AG04450 (cell line): Measurements from ENCODE around the gene SYNGAP1. TPM values are rescaled to one million over a fixed set of nuclear protein-coding genes. Genes with fewer than 3 reads are reported as not detected.
A peak's percentile ranks its signal among the peaks of the same experiment; 100 is the strongest.

ENCODE experiments used
- CTCF ChIA-PET: fragments of 300-600, 350-600 bp; formaldehyde crosslinking; extraction: SDS; loops from one replicate; lab custom pipeline; 2022; ENCODE audit warnings: antibody characterized with exemption, inconsistent platforms; lab: Charles Lee
- POLR2A ChIA-PET: fragments of 350-600 bp; formaldehyde crosslinking; extraction: SDS; loops from one replicate; lab custom pipeline; 2021; ENCODE audit warnings: antibody characterized with exemption, inconsistent platforms; lab: Yijun Ruan, JAX
- DNase-seq: peaks from one replicate; pipeline ENCODE4 v3.0.0-alpha.2; 2011; ENCODE audit warnings: low read depth, low spot score
- H3K27ac ChIP-seq: one replicate; pipeline ENCODE4 v1.5.1; 2012; ENCODE audit warnings: low read depth, low read length, control low read depth
- H3K27me3 ChIP-seq: one replicate; pipeline ENCODE4 v1.6.0; 2012; ENCODE audit warnings: low read length; ENCODE audit not compliant: control insufficient read depth, insufficient read depth
- H3K4me3 ChIP-seq: 2 replicates; pipeline ENCODE4 v1.5.1; 2011; ENCODE audit warnings: mild to moderate bottlenecking, low read depth, low read length, control low read depth
- H3K9me3 ChIP-seq: 2 replicates; pipeline ENCODE4 v1.5.1; 2012; ENCODE audit warnings: low read length; ENCODE audit not compliant: control insufficient read depth, insufficient read depth
- polyA plus RNA-seq: library from polyadenylated mRNA; depleted of rRNA; stranded (reverse); fragments of >200 nt; gene quantifications from 2 replicates; pipeline ENCODE4 v1.2.3, GENCODE V29; 2011
- TF ChIP-seq, protein P1 (sequence below): IDR thresholded peaks from 2 replicates; pipeline ENCODE4 v1.5.1; 2011; ENCODE audit warnings: low read depth, low read length, control low read depth, inconsistent platforms

The SYNGAP1 gene
- polyA plus RNA-seq, 1 experiment = 5.3 TPM

DNA sequence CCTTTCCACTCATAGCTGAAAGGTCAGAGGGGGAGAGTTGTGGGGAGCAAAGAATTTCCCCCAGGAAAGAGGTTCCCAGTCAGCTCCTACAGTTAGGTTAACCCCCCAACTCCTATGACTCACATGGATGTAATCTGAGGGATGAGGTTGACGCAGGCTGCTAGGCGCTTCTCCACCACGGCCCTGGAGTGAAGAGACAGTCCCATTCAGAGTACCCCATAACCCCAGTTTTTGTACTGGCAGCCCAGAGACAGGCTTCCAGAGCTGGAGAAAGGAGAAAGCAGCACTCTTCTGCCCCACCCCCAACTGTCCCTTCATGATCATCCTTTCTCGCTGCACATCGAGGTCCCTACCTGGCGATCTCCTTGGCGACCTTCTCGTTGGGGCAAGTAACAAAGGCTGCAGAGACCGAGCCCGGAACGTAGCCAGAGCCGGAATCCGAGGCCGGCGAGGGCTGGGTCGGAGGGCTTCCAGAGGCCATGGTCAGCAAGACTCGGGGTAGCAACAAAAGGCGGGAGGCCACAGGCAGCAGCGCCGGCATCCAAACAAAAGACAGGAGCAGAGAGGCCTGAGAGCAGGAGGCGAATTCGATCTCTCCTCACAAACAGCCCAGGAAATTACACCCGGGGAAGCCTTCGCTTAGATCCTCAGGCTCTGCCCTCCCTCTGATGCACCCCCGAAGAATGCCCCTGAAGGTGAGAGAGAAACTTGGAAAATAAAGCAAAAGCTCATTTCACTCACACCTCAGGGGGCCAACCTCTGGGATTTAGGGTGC lies 2.5 kb upstream of the SYNGAP1 start:
- no peaks in the 10 kb centered on the region for H3K27me3 ChIP-seq
- POLR2A ChIA-PET = interaction anchor here (1.3 to 1.7 kb wide), 2 partner anchors 14 to 37 kb away, joined by 5 to 6 read pairs; partner anchors contain the start of gene ZBTB9
- TF ChIP-seq, protein P1, sequence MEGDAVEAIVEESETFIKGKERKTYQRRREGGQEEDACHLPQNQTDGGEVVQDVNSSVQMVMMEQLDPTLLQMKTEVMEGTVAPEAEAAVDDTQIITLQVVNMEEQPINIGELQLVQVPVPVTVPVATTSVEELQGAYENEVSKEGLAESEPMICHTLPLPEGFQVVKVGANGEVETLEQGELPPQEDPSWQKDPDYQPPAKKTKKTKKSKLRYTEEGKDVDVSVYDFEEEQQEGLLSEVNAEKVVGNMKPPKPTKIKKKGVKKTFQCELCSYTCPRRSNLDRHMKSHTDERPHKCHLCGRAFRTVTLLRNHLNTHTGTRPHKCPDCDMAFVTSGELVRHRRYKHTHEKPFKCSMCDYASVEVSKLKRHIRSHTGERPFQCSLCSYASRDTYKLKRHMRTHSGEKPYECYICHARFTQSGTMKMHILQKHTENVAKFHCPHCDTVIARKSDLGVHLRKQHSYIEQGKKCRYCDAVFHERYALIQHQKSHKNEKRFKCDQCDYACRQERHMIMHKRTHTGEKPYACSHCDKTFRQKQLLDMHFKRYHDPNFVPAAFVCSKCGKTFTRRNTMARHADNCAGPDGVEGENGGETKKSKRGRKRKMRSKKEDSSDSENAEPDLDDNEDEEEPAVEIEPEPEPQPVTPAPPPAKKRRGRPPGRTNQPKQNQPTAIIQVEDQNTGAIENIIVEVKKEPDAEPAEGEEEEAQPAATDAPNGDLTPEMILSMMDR = no peak
- CTCF ChIA-PET = interaction anchor here (0.6 to 2.5 kb wide), 5 partner anchors 9 to 109 kb away, joined by 3 to 15 read pairs (median 3); no protein-coding TSS in a partner anchor
- H3K27ac ChIP-seq = peak overlapping the region; percentile 97
- H3K9me3 ChIP-seq = no peaks in the 10 kb centered on the region
- peak overlapping the region; percentile 93 for H3K4me3 ChIP-seq
- peak; percentile 66 for DNase-seq

DNA sequence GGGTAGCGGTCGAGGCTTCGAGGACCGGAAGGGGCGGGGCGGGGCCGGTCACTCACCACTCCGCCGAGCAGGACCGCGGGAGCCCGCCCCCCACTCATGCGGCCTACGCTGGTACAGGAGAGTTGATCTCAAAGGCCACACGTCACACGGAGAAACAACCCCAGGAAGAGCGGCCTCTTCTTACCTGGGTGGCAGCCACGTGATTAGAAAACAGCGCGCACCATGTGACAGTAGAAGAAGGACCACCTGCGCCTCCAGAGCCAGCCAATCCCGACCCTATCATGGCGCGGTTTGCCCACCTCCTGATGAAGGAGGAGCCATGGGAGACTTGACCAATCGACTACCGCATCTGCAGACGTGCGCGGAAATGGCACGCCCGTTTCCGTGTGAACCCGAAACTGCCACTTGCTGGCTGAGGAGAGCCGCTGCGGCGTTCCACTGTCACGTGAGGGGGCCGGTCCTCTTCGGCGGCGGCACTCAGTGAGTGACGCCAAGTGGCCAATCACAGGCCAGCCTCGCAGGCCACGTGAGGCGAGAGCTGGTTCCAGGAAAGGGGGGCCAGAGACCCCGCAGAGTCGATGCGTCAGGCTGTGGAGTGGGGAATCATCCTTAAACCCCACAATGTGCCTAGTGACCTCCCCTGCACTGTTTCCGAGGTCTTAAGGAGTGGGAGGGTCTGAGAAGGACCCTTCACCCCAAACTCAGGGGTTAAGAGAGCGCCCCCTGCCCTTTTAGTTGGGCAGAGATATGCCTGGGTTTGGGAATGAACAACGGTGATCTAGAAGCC lies 1.8 kb upstream of the SYNGAP1 start, which contains the start of gene CUTA:
Gene CUTA (minus strand): TSS at position 205 of the 787 bp plus-strand sequence. CDS start 107 bp downstream, at position 98.
- TF ChIP-seq, protein P1 = no peak
- Histone ChIP-seq H3K27ac (peak within 1 kb of the TSS; percentile 97), H3K9me3 (no peaks in the 10 kb centered on the region), H3K27me3 (no peaks in the 10 kb centered on the region), H3K4me3 (peak within 1 kb of the TSS; percentile 93)
- peak; percentile 99 for DNase-seq
- ChIA-PET POLR2A (interaction anchor here (0.5 to 1.0 kb wide), 4 partner anchors 36 to 446 kb away, joined by 3 to 6 read pairs (median 4); partner anchors contain the start of genes ZBTB22 and ZBTB9), CTCF (interaction anchor here (0.6 to 2.5 kb wide), 7 partner anchors 8 to 170 kb away, joined by 3 to 15 read pairs (median 3); no protein-coding TSS in a partner anchor)

DNA sequence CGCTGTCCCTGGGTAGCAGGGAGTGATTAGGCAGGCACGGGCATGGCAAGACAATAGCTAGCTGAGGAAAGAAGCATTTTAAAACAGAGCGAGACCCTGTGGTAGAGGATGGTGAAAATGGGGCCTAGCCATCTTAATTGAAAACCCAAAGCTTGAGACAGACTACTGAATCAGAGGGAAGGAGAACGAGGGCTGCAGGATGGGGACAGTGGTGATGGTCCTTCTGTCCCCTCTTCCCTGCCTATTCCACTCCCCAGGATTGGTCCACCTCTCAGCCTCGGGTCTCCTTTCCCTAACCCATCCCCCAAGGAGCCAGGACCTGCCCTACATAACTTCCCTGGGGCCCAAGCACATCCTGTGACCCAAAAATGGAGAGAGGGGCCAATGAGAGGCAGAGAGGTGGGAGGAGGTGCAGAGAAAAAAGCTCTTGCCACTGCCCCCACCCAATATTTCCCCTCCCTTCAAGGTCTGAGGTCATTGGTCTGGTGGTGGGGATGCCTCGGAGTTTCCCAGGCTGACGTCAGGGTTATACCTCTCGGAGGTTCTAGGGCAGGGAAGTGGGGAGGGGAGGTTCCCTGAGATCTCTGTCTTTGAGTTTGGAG lies 1.1 kb upstream of the SYNGAP1 start:
- ChIA-PET CTCF (interaction anchor here (0.8 to 2.5 kb wide), 4 partner anchors 10 to 171 kb away, joined by 3 to 15 read pairs (median 4); no protein-coding TSS in a partner anchor), POLR2A (interaction anchor here (0.5 to 1.0 kb wide), 3 partner anchors 36 to 447 kb away, joined by 3 to 6 read pairs (median 4); partner anchors contain the start of gene ZBTB9)

DNA sequence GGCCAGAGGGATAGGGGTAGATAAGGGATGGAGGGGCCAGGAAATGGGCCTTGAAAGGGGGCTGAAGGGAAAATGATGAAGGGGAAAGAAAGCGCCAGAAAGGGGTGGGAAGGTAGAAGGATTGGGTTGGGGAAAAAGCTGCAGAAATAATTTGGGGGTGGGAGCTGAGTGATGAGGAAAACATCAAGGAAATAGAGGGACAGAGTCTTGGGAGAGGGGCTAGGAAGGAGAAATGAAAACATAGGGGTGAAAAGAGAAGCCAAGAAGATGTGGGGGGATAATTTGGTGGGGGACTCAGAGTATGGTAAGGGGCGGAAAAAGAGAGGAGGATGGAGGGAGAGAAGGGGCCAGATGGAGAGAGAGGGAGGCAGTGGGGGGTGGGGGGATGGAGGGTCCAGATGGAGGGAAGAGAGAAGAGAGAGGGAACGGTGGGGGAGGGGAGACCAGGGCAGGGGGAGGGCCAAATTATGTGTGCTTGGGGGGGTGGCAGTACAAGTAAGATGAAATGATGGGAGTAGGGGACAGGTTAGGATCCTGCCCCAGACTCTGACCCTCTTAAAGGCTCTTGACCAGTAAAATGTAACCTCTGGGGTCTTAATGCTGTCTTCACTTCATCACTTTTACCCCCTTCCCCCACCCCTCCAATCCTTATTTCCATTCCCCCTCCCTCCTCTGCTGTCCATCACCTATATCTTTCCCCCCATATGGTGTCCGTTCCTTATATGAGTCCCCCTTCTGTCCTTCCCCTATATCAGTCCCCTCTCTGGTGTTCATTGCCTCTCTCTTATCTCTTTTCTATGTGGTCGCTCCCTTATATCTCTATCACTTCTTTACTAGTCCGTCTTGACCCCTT lies 852 bp downstream of the SYNGAP1 start:
- no peak overlapping the region for H3K27ac ChIP-seq
- H3K4me3 ChIP-seq = peak overlapping the region; percentile 64
- no peaks in the 10 kb centered on the region for H3K9me3 ChIP-seq
- TF ChIP-seq, protein P1 = no peak
- CTCF ChIA-PET = no interaction called here
- DNase-seq = no peak
- POLR2A ChIA-PET = interaction anchor here (0.7 kb wide), 1 partner anchor 61 kb away, joined by 7 read pairs; no protein-coding TSS in a partner anchor
- H3K27me3 ChIP-seq = no peaks in the 10 kb centered on the region

More for the DNA sequence above, 1.1 kb upstream of the SYNGAP1 start:
- H3K27me3 ChIP-seq = no peaks in the 10 kb centered on the region
- DNase-seq = no peak
- TF ChIP-seq, protein P1 = no peak
- H3K27ac ChIP-seq = peak overlapping the region; percentile 95
- H3K4me3 ChIP-seq = peak overlapping the region; percentile 51
- no peaks in the 10 kb centered on the region for H3K9me3 ChIP-seq
